ENCODE data around the gene NIM1K. TPM values are rescaled to one million over a fixed set of nuclear protein-coding genes. Genes with fewer than 3 reads are reported as not detected.
A peak's percentile ranks its signal among the peaks of the same experiment; 100 is the strongest.
"Not testable (repeated sequence)": the region's sequence is repeated elsewhere in the genome, so short reads cannot be mapped to it uniquely, and the experiment has no call there.

The NIM1K gene
- polyA plus RNA-seq, 3 donors from 2014 or later, result 0.25 TPM; not detected in 2

DNA sequence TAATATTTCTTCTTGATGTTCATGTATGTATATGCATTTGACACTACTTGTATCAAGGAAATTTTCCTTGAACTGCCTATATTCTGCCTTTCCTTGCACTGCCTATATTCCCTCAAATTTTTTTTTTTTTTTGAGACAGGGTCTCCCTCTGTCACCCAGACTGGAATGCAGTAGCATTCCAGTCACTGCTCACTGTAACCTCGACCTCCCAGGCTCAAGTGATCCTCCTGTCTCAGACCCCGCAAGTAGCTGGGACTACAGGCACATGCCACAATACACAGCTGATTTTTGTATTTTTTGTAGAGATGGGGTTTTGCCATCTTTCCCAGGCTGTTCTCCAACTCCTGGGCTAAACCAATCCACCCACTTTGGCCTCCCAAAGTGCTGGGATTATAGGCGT, 117.1 kb downstream of the NIM1K start:
- peaks cover 11 to 17% (median 13%) of the 10 kb centered on the region in 3 donors for H3K27me3 Mint-ChIP-seq (ENCODE audit: low read depth in 3 of 3)
- peaks cover 38 to 51% of the 10 kb centered on the region in 2 donors for H3K4me1 Mint-ChIP-seq
- DNase-seq, result no peak
- no peak overlapping the region for H3K27ac Mint-ChIP-seq
- H3K9me3 Mint-ChIP-seq, result no peaks in the 10 kb centered on the region
- no peaks in the 10 kb centered on the region for H3K36me3 Mint-ChIP-seq
- H3K4me3 Mint-ChIP-seq, result no peak overlapping the region

DNA sequence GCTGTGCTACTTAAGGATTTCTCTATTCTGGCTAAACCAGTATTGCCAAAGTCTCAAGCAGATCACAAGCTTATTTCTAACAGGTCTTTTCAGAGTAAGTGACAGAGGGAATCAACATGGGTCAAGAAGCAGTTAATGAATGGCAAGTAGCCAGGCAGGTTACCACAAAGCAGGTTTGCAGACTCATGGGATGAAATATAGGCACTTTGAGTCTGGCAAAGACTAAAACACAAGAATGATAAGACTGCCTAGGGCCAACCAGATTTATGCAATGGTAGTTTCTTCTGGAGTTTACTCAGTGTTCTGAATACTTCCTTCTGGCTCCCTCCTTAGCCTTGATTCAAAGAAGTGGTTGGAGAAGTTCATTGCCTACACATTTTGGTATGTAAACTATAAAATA, 117.6 kb downstream of the NIM1K start:
- Mint-ChIP-seq H3K4me3 (no peak overlapping the region), H3K9me3 (no peaks in the 10 kb centered on the region), H3K27me3 (ENCODE audit: low read depth in 3 of 3) (peaks cover 11 to 18% (median 13%) of the 10 kb centered on the region in 3 donors), H3K4me1 (peaks cover 33 to 46% of the 10 kb centered on the region in 2 donors), H3K27ac (no peak overlapping the region), H3K36me3 (no peaks in the 10 kb centered on the region)
- DNase-seq, result no peak

- peaks cover 25 to 34% of the 10 kb centered on the region in 2 donors for H3K4me1 Mint-ChIP-seq
- DNase-seq, result no peak
- H3K27me3 Mint-ChIP-seq (ENCODE audit: low read depth in 3 of 3), result peaks cover 13 to 20% (median 16%) of the 10 kb centered on the region in 3 donors
- peak overlapping the region; percentile 93 to 98 (median 97) for H3K4me3 Mint-ChIP-seq
- no peaks in the 10 kb centered on the region for H3K36me3 Mint-ChIP-seq
- H3K27ac Mint-ChIP-seq, result peak overlapping the region; percentile 88 to 98 (median 95)
- H3K9me3 Mint-ChIP-seq, result no peaks in the 10 kb centered on the region
These were observed 120.1 kb downstream of the NIM1K start for GRCh38 chr5:43312076-43312661.

- Mint-ChIP-seq H3K27me3 (ENCODE audit: low read depth in 3 of 3) (peaks cover 13 to 24% (median 16%) of the 10 kb centered on the region in 3 donors), H3K36me3 (no peaks in the 10 kb centered on the region), H3K9me3 (no peaks in the 10 kb centered on the region), H3K4me3 (peak overlapping the region; percentile 93 to 98 (median 97)), H3K27ac (peak overlapping the region; percentile 88 to 98 (median 95)), H3K4me1 (peaks cover 25 to 34% of the 10 kb centered on the region in 2 donors)
- DNase-seq, result no peak
These were observed 120.6 kb downstream of the NIM1K start for GRCh38 chr5:43312699-43313034.

- Mint-ChIP-seq H3K27me3 (ENCODE audit: low read depth in 3 of 3) (peaks cover 13 to 24% (median 16%) of the 10 kb centered on the region in 3 donors), H3K9me3 (no peaks in the 10 kb centered on the region), H3K36me3 (no peaks in the 10 kb centered on the region), H3K4me3 (peak within 1 kb of the TSS; percentile 93 to 98 (median 97)), H3K27ac (peak within 1 kb of the TSS; percentile 88 to 98 (median 95)), H3K4me1 (peaks cover 25 to 34% of the 10 kb centered on the region in 2 donors)
- DNase-seq, result peak; percentile 100
These were observed 121.2 kb downstream of the NIM1K start, which contains the start of gene HMGCS1 for GRCh38 chr5:43313035-43313853. Gene HMGCS1, minus strand, starts transcription at chr5:43313412. Its CDS starts 14,447 bp downstream, at chr5:43298965.

DNA sequence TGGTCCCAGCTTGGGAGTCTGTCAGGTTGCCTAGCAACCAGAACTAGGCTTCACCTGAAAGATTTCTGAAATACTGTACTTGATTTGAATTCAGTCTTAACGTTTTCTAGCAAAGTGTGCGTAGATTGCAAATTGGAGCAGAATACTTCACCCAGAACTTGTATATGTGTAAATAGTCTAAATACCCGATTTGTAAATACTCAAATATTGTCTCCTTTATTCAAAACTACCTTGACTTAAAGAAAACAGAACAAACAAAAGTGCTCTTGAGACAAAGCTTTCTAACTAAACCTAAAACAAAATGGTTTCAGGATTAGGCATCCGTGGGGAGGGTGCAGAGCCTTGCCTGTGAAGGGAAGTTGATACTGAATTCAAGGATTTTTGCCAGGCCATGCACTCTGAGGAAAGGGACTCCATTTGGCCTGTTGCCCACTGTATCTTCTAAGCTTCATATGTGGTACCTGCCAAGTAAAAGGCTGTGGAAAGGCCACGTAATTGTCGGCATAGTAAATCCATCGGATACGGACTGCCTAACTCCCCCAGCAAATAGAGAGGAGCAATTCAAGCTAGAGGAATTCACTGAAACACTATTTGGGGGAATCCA, 121.9 kb downstream of the NIM1K start:
- H3K36me3 Mint-ChIP-seq, result no peaks in the 10 kb centered on the region
- peaks cover 25 to 34% of the 10 kb centered on the region in 2 donors for H3K4me1 Mint-ChIP-seq
- H3K4me3 Mint-ChIP-seq, result peak overlapping the region; percentile 93 to 98 (median 97)
- no peak for DNase-seq
- H3K27ac Mint-ChIP-seq, result peak overlapping the region; percentile 88 to 98 (median 95)
- H3K27me3 Mint-ChIP-seq (ENCODE audit: low read depth in 3 of 3), result peaks cover 13 to 24% (median 16%) of the 10 kb centered on the region in 3 donors
- H3K9me3 Mint-ChIP-seq, result no peaks in the 10 kb centered on the region

DNA sequence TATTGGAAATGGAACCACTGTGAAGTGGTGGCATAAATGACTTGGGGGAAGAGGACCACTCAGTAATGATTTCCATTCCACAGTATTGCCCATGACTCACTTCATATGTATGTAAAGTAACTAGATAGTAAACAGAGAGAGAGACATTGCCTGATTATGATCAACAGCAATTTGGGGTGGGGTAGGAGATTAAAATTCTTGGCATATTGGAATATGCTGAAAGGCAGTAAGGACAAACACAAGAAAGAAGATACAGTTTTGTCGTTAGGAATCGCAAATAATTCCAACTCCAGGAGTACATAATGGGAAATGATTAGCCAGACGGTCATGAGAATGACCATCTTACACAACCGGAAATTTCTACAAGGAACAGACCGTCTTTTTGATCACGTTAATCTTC, 122.7 kb downstream of the NIM1K start:
- Mint-ChIP-seq H3K36me3 (no peaks in the 10 kb centered on the region), H3K4me3 (no peak overlapping the region), H3K4me1 (peaks cover 25 to 34% of the 10 kb centered on the region in 2 donors), H3K27ac (peak overlapping the region; percentile 76 to 98 (median 92)), H3K9me3 (no peaks in the 10 kb centered on the region), H3K27me3 (ENCODE audit: low read depth in 3 of 3) (peaks cover 13 to 24% (median 16%) of the 10 kb centered on the region in 3 donors)
- no peak for DNase-seq

DNA sequence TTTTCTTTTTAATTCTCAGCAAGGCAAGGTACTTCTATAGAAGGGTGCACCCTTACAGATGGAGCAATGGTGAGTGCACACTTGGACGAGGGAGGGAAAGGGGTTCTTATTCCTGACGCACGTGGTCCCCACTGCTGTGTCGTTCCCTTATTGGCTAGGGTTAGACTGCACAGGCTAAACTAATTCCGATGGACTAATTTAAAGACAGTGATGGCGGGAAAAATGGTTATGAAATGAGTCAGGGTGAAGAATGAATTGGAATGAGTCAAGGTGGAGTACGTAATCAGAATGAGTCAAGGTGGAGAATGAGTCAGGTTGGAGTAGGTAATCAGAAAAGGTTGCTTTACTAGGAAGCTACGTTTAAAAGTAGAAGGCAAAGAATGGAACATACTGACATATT, 123.2 kb downstream of the NIM1K start:
- peak overlapping the region in 5 of 6 donors; percentile 8 to 94 (median 68) for H3K27ac Mint-ChIP-seq
- H3K9me3 Mint-ChIP-seq, result no peaks in the 10 kb centered on the region
- peaks cover 13 to 24% (median 16%) of the 10 kb centered on the region in 3 donors for H3K27me3 Mint-ChIP-seq (ENCODE audit: low read depth in 3 of 3)
- peaks cover 25 to 34% of the 10 kb centered on the region in 2 donors for H3K4me1 Mint-ChIP-seq
- no peak overlapping the region for H3K4me3 Mint-ChIP-seq
- DNase-seq, result no peak
- H3K36me3 Mint-ChIP-seq, result no peaks in the 10 kb centered on the region

GRCh38 chr5:43315682-43316081, 123.7 kb downstream of the NIM1K start:
- no peaks in the 10 kb centered on the region for H3K36me3 Mint-ChIP-seq
- H3K4me3 Mint-ChIP-seq, result no peak overlapping the region
- peak overlapping the region in 5 of 6 donors; percentile 8 to 88 (median 27) for H3K27ac Mint-ChIP-seq
- H3K9me3 Mint-ChIP-seq, result no peaks in the 10 kb centered on the region
- no peak for DNase-seq
- peaks cover 24 to 31% of the 10 kb centered on the region in 2 donors for H3K4me1 Mint-ChIP-seq
- peaks cover 13 to 24% (median 16%) of the 10 kb centered on the region in 3 donors for H3K27me3 Mint-ChIP-seq (ENCODE audit: low read depth in 3 of 3)

- peak overlapping the region in 2 of 6 donors; percentile 34 to 46 for H3K27ac Mint-ChIP-seq
- no peak for DNase-seq
- peaks cover 23 to 26% of the 10 kb centered on the region in 2 donors for H3K4me1 Mint-ChIP-seq
- peaks cover 13 to 24% (median 16%) of the 10 kb centered on the region in 3 donors for H3K27me3 Mint-ChIP-seq (ENCODE audit: low read depth in 3 of 3)
- H3K36me3 Mint-ChIP-seq, result no peaks in the 10 kb centered on the region
- no peaks in the 10 kb centered on the region for H3K9me3 Mint-ChIP-seq
- no peak overlapping the region for H3K4me3 Mint-ChIP-seq
These were observed 124.4 kb downstream of the NIM1K start for GRCh38 chr5:43316421-43316820.

DNA sequence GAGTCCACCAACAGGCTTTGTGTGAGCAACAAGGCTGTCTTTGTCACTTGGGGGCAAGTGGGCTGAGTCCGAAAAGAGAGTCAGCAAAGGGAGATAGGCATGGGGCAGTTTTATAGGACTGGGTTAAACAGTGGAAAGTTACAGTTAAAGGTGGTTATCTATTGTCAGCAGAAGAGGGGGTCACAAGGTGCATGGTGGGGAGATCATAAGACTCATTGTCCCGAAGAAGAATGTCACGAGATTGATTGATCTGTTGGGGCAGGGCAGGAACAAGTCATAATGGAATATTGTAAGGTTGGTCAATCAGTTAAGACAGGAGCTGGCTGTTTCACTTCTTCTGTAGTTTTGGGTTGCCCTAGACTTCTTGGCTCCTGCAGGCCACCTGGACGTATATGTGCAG, 128.8 kb downstream of the NIM1K start:
- Mint-ChIP-seq H3K36me3 (no peaks in the 10 kb centered on the region), H3K4me3 (no peak overlapping the region), H3K27me3 (ENCODE audit: low read depth in 3 of 3) (peaks cover 3 to 6% (median 5%) of the 10 kb centered on the region in 3 donors), H3K4me1 (no peaks in the 10 kb centered on the region), H3K9me3 (peaks cover 0 to 2% (median 0%) of the 10 kb centered on the region in 6 donors), H3K27ac (no peak overlapping the region)
- no peak for DNase-seq

DNA sequence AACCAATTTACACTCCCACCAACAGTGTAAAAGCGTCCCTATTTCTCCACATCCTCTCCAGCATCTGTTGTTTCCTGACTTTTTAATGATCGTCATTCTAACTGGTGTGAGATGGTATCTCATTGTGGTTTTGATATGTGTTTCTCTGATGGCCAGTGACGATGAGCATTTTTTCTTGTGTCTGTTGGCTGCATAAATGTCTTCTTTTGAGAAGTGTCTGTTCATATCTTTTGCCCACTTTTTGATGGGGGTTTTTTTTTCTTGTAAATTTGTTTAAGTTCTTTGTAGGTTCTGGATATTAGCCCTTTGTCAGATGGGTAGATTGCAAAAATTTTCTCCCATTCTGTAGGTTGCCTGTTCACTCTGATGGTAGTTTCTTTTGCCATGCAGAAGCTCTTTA, 131.5 kb downstream of the NIM1K start:
- not testable (repeated sequence) for DNase-seq, H3K36me3 Mint-ChIP-seq

GRCh38 chr5:43325624-43326023, 133.6 kb downstream of the NIM1K start:
- not testable (repeated sequence) for DNase-seq; H3K27ac Mint-ChIP-seq; H3K36me3 Mint-ChIP-seq; H3K4me1 Mint-ChIP-seq; H3K27me3 Mint-ChIP-seq (ENCODE audit: low read depth in 3 of 3); H3K4me3 Mint-ChIP-seq; H3K9me3 Mint-ChIP-seq

More for the DNA sequence above, 131.5 kb downstream of the NIM1K start:
- not testable (repeated sequence) for H3K4me1 Mint-ChIP-seq; H3K9me3 Mint-ChIP-seq; H3K4me3 Mint-ChIP-seq; H3K27me3 Mint-ChIP-seq (ENCODE audit: low read depth in 3 of 3); H3K27ac Mint-ChIP-seq
